ENCODE data around the gene AGBL3. TPM values are rescaled to one million over a fixed set of nuclear protein-coding genes. Genes with fewer than 3 reads are reported as not detected.
A peak's percentile ranks its signal among the peaks of the same experiment; 100 is the strongest.

Gene AGBL3
- total RNA-seq, 1 donor = 2.2 TPM

GRCh38 chr7:135128931-135129330 lies 142.6 kb downstream of the AGBL3 start:
- Histone ChIP-seq H3K4me3 (ENCODE audit: insufficient read depth, low read length) (no peak overlapping the region), H4K20me1 (ENCODE audit: insufficient read depth, low read length) (no peaks in the 10 kb centered on the region), H3K36me3 (ENCODE audit: insufficient read depth, low read length) (no peaks in the 10 kb centered on the region), H3K27ac (ENCODE audit: low read depth, low read length) (no peak overlapping the region), H3K4me2 (ENCODE audit: insufficient read depth, low read length) (no peak overlapping the region), H3K27me3 (ENCODE audit: insufficient read depth, low read length) (no peaks in the 10 kb centered on the region), H3K4me1 (ENCODE audit: insufficient read depth, low read length) (no peaks in the 10 kb centered on the region), H3K79me2 (ENCODE audit: insufficient read depth, low read length) (no peaks in the 10 kb centered on the region), H3K9me3 (ENCODE audit: low read depth, low read length) (no peaks in the 10 kb centered on the region), H2AFZ (ENCODE audit: low read length) (no peak overlapping the region)
- TF ChIP-seq CTCF (IDR thresholded peaks at IDR 0.05; ENCODE audit: extremely low read depth, low read depth, low read length) = no peak
- DNase-seq (ENCODE audit: insufficient read length, low spot score, missing footprints) = no peak

- DNase-seq (ENCODE audit: insufficient read length, low spot score, missing footprints) = peak; percentile 22
- TF ChIP-seq CTCF (IDR thresholded peaks at IDR 0.05; ENCODE audit: extremely low read depth, low read depth, low read length) = no peak
Observed at GRCh38 chr7:135129579-135129978, 143.3 kb downstream of the AGBL3 start.

GRCh38 chr7:135143885-135144668 lies 157.8 kb downstream of the AGBL3 start:
- H3K9me3 ChIP-seq (ENCODE audit: low read depth, low read length) = no peaks in the 10 kb centered on the region
- no peaks in the 10 kb centered on the region for H3K36me3 ChIP-seq (ENCODE audit: insufficient read depth, low read length)
- no peak for TF ChIP-seq CTCF (IDR thresholded peaks at IDR 0.05; ENCODE audit: extremely low read depth, low read depth, low read length)
- H4K20me1 ChIP-seq (ENCODE audit: insufficient read depth, low read length) = no peaks in the 10 kb centered on the region
- no peaks in the 10 kb centered on the region for H3K27me3 ChIP-seq (ENCODE audit: insufficient read depth, low read length)
- no peak for DNase-seq (ENCODE audit: insufficient read length, low spot score, missing footprints)
- H3K4me3 ChIP-seq (ENCODE audit: insufficient read depth, low read length) = no peak overlapping the region
- peaks cover 20% of the 10 kb centered on the region for H3K4me1 ChIP-seq (ENCODE audit: insufficient read depth, low read length)
- H3K27ac ChIP-seq (ENCODE audit: low read depth, low read length) = no peak overlapping the region
- no peak overlapping the region for H2AFZ ChIP-seq (ENCODE audit: low read length)
- H3K4me2 ChIP-seq (ENCODE audit: insufficient read depth, low read length) = no peak overlapping the region
- no peaks in the 10 kb centered on the region for H3K79me2 ChIP-seq (ENCODE audit: insufficient read depth, low read length)

More at GRCh38 chr7:135129579-135129978, 143.3 kb downstream of the AGBL3 start:
- Histone ChIP-seq H3K36me3 (ENCODE audit: insufficient read depth, low read length) (no peaks in the 10 kb centered on the region), H2AFZ (ENCODE audit: low read length) (no peak overlapping the region), H4K20me1 (ENCODE audit: insufficient read depth, low read length) (no peaks in the 10 kb centered on the region), H3K27me3 (ENCODE audit: insufficient read depth, low read length) (no peaks in the 10 kb centered on the region), H3K9me3 (ENCODE audit: low read depth, low read length) (no peaks in the 10 kb centered on the region), H3K4me2 (ENCODE audit: insufficient read depth, low read length) (no peak overlapping the region), H3K79me2 (ENCODE audit: insufficient read depth, low read length) (no peaks in the 10 kb centered on the region), H3K4me1 (ENCODE audit: insufficient read depth, low read length) (no peaks in the 10 kb centered on the region), H3K27ac (ENCODE audit: low read depth, low read length) (no peak overlapping the region), H3K4me3 (ENCODE audit: insufficient read depth, low read length) (no peak overlapping the region)

DNA sequence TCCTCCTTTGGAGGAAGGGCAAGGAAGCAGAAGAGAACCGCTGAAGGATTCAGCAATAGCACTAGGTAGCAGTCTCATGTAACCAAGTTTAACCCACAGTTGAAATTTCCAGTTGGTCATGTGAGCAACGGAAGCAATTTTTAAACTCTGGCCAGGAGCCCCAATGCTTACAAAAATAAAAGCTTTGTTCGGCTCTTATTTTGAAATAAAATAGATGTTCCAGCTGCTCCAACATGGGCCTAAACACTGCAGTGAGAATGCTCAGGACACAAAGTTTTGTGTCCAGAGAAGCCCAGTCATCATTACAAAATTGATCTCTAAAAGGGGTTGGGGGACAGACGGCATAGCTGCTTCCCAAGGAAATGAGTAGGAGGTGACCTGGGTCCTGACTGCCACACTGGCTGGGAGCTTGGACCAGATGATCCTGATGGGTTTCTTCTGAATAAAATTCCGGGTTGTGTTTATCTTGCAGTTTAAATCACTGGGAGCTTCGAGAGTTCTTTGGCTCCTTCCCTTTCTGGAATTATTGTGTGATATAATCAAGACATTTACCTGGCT lies 161.1 kb downstream of the AGBL3 start:
- Histone ChIP-seq H2AFZ (ENCODE audit: low read length) (peak overlapping the region; percentile 95), H3K36me3 (ENCODE audit: insufficient read depth, low read length) (no peaks in the 10 kb centered on the region), H3K79me2 (ENCODE audit: insufficient read depth, low read length) (no peaks in the 10 kb centered on the region), H4K20me1 (ENCODE audit: insufficient read depth, low read length) (no peaks in the 10 kb centered on the region), H3K27me3 (ENCODE audit: insufficient read depth, low read length) (no peaks in the 10 kb centered on the region), H3K27ac (ENCODE audit: low read depth, low read length) (peak overlapping the region; percentile 80), H3K4me3 (ENCODE audit: insufficient read depth, low read length) (peak overlapping the region; percentile 77), H3K4me2 (ENCODE audit: insufficient read depth, low read length) (peak overlapping the region; percentile 94), H3K4me1 (ENCODE audit: insufficient read depth, low read length) (peaks cover 20% of the 10 kb centered on the region), H3K9me3 (ENCODE audit: low read depth, low read length) (no peaks in the 10 kb centered on the region)
- no peak for TF ChIP-seq CTCF (IDR thresholded peaks at IDR 0.05; ENCODE audit: extremely low read depth, low read depth, low read length)
- DNase-seq (ENCODE audit: insufficient read length, low spot score, missing footprints) = no peak

All from osteoblast (primary cell).